H1 (cell line): Measurements from ENCODE around the gene GKN2. TPM values are rescaled to one million over a fixed set of nuclear protein-coding genes. Genes with fewer than 3 reads are reported as not detected.

Source experiments
- ASH2L ChIP-seq: fragments of 200-600, 300-600 bp; sonication (generic); IDR thresholded peaks from one replicate; pipeline ENCODE4 v1.7.1; 2017; ENCODE audit warnings: low read length
- CHD1 ChIP-seq: IDR thresholded peaks from 2 replicates; pipeline ENCODE4 v1.6.1; 2012; ENCODE audit warnings: low read depth, low read length, improper control_type of control experiment
- CHD7 ChIP-seq: fragments of 300-600 bp; sonication (generic); IDR thresholded peaks from 2 replicates; pipeline ENCODE4 v1.7.1; 2012; ENCODE audit warnings: low read length, moderate library complexity, mild to moderate bottlenecking, inconsistent platforms; ENCODE audit not compliant: insufficient replicate concordance
- JUN ChIP-seq: IDR thresholded peaks from 2 replicates; pipeline ENCODE4 v1.6.1; 2011; ENCODE audit warnings: low read depth, mild to moderate bottlenecking, improper control_type of control experiment, low read length
- KDM5A ChIP-seq: fragments of 200-600 bp; IDR thresholded peaks from 2 replicates; pipeline ENCODE4 v1.7.1; 2012; ENCODE audit warnings: mild to moderate bottlenecking, low read length, inconsistent platforms, mixed read lengths
- NRF1 ChIP-seq: IDR thresholded peaks from 2 replicates; pipeline ENCODE4 v1.6.1; 2011; ENCODE audit warnings: mild to moderate bottlenecking, low read depth, low read length, improper control_type of control experiment
- POLR2AphosphoS5 ChIP-seq: IDR thresholded peaks from 2 replicates; pipeline ENCODE4 v1.6.1; 2011; ENCODE audit warnings: low read depth, low read length
- POU5F1 ChIP-seq: IDR thresholded peaks from 2 replicates; pipeline ENCODE4 v1.6.1; 2011; ENCODE audit warnings: low read depth, mild to moderate bottlenecking, low read length, moderate library complexity
- SP4 ChIP-seq: IDR thresholded peaks from 2 replicates; pipeline ENCODE4 v1.6.1; 2012; ENCODE audit warnings: low read length, inconsistent platforms
- SRF ChIP-seq: IDR thresholded peaks from 2 replicates; pipeline ENCODE4 v1.6.1; 2011; ENCODE audit warnings: mild to moderate bottlenecking, low read depth, low read length, moderate library complexity
- YY1 ChIP-seq: IDR thresholded peaks from 2 replicates; pipeline ENCODE4 v1.6.1; 2011; ENCODE audit warnings: low read depth, mild to moderate bottlenecking, low read length
- ZNF274 ChIP-seq: IDR thresholded peaks from 2 replicates; pipeline ENCODE4 v1.7.0; 2012; ENCODE audit warnings: low read length, borderline replicate concordance; ENCODE audit errors: extremely low read depth
- polyA plus RNA-seq, 7 experiments: library from polyadenylated mRNA; depleted of rRNA in 3 of 7; stranded (reverse) in 5 of 7; unstranded in 2 of 7; fragments of >200 nt in 5 of 7; fragments of 200-250 nt in 2 of 7; gene quantifications; 1 replicate in 5 of 7; 2 replicates in 1 of 7; 4 replicates in 1 of 7; pipeline versions ENCODE4 v1.2.1 to v1.2.3, GENCODE V29; 2011 to 2013; ENCODE audit warnings: missing spikeins in 2 of 7, mixed read lengths in 2 of 7
- total RNA-seq: library from RNA; stranded (reverse); fragmentation: NEBNext Ultra II Directional; extraction: Animal tissue kit (Norgen Biotek cat#: 25700); gene quantifications from 2 replicates; pipeline ENCODE4 v1.2.1, GENCODE V29; 2021

GKN2 gene
- total and polyA plus RNA-seq, 2 of the 8 experiments (the other 6 are each of a cell fraction or from before 2014, with no cell fraction given): not detected

GRCh38 chr2:68995916-68996315 is 43.2 kb upstream of the GKN2 start (continued):
- TF ChIP-seq CHD7 (no peak), KDM5A (no peak), CHD1 (no peak), NRF1 (no peak), YY1 (no peak), SP4 (no peak), JUN (no peak), ASH2L (no peak), SRF (no peak), ZNF274 (no peak), POLR2AphosphoS5 (no peak), POU5F1 (no peak)
